ENCODE data around the gene ROR2. TPM values are rescaled to one million over a fixed set of nuclear protein-coding genes. Genes with fewer than 3 reads are reported as not detected.

The ROR2 gene
- total and polyA plus RNA-seq, 4 donors: 2.7 to 32.3 (median 9.2) TPM

GRCh38 chr9:91907484-91908292 is 42.3 kb downstream of the ROR2 start:
- 79 to 84% methylated on average over 8 of the region's 8 CpGs for WGBS, 2 donors
- peaks cover 0 to 7% (median 0%) of the 10 kb centered on the region in 4 donors for H3K36me3 ChIP-seq (ENCODE audit: control insufficient read depth in 4 of 4, insufficient read depth in 4 of 4, low read length in 4 of 4)
- no peak overlapping the region for H3K9ac ChIP-seq (ENCODE audit: insufficient read depth in 1 of 2, low read length in 2 of 2)
- no peak for ATAC-seq (ENCODE audit: insufficient read depth, low FRiP score)
- no peaks in the 10 kb centered on the region for H3K27me3 ChIP-seq (ENCODE audit: control insufficient read depth in 3 of 3, insufficient read depth in 3 of 3, low read length in 2 of 3)
- H3K4me3 ChIP-seq: no peak overlapping the region
- H3K4me1 ChIP-seq (ENCODE audit: control insufficient read depth in 5 of 5, insufficient read depth in 5 of 5, low read length in 5 of 5): peaks cover 0 to 52% (median 20%) of the 10 kb centered on the region in 5 donors
- peaks cover 0 to 2% (median 0%) of the 10 kb centered on the region in 4 donors for H3K9me3 ChIP-seq (ENCODE audit: control insufficient read depth in 4 of 4, insufficient read depth in 3 of 4, low read length in 3 of 4)
- TF ChIP-seq CTCF (IDR thresholded peaks at IDR 0.05; ENCODE audit: control extremely low read depth, extremely low read depth): no peak
- no peak for DNase-seq
- H3K27ac ChIP-seq (ENCODE audit: low read depth in 1 of 2, low read length in 1 of 2): no peak overlapping the region

GRCh38 chr9:91905991-91906469 is 44.0 kb downstream of the ROR2 start:
- H3K36me3 ChIP-seq (ENCODE audit: control insufficient read depth in 4 of 4, insufficient read depth in 4 of 4, low read length in 4 of 4): no peaks in the 10 kb centered on the region
- H3K27me3 ChIP-seq (ENCODE audit: control insufficient read depth in 3 of 3, insufficient read depth in 3 of 3, low read length in 2 of 3): no peaks in the 10 kb centered on the region
- no peak overlapping the region for H3K27ac ChIP-seq (ENCODE audit: low read depth in 1 of 2, low read length in 1 of 2)
- H3K4me1 ChIP-seq (ENCODE audit: control insufficient read depth in 5 of 5, insufficient read depth in 5 of 5, low read length in 5 of 5): peaks cover 0 to 69% (median 29%) of the 10 kb centered on the region in 5 donors
- peak overlapping the region in 1 of 2 donors; percentile 71 for H3K9ac ChIP-seq (ENCODE audit: insufficient read depth in 1 of 2, low read length in 2 of 2)
- ATAC-seq (ENCODE audit: insufficient read depth, low FRiP score) (no peak), DNase-seq (peak in 2 of 3 donors; percentile 46 to 56)
- WGBS, 2 donors: 14 to 25% methylated on average over 11 of the region's 11 CpGs
- H3K4me3 ChIP-seq: peak overlapping the region; percentile 16
- TF ChIP-seq CTCF (IDR thresholded peaks at IDR 0.05; ENCODE audit: control extremely low read depth, extremely low read depth): no peak
- peaks cover 0 to 2% (median 0%) of the 10 kb centered on the region in 4 donors for H3K9me3 ChIP-seq (ENCODE audit: control insufficient read depth in 4 of 4, insufficient read depth in 3 of 4, low read length in 3 of 4)

GRCh38 chr9:91905237-91905650 is 44.8 kb downstream of the ROR2 start:
- Histone ChIP-seq H3K36me3 (ENCODE audit: control insufficient read depth in 4 of 4, insufficient read depth in 4 of 4, low read length in 4 of 4) (no peaks in the 10 kb centered on the region), H3K4me1 (ENCODE audit: control insufficient read depth in 5 of 5, insufficient read depth in 5 of 5, low read length in 5 of 5) (peaks cover 0 to 77% (median 34%) of the 10 kb centered on the region in 5 donors), H3K27ac (ENCODE audit: low read depth in 1 of 2, low read length in 1 of 2) (no peak overlapping the region), H3K4me3 (no peak overlapping the region), H3K9me3 (ENCODE audit: control insufficient read depth in 4 of 4, insufficient read depth in 3 of 4, low read length in 3 of 4) (peaks cover 0 to 2% (median 0%) of the 10 kb centered on the region in 4 donors), H3K27me3 (ENCODE audit: control insufficient read depth in 3 of 3, insufficient read depth in 3 of 3, low read length in 2 of 3) (no peaks in the 10 kb centered on the region), H3K9ac (ENCODE audit: insufficient read depth in 1 of 2, low read length in 2 of 2) (peak overlapping the region in 1 of 2 donors; percentile 6)
- ATAC-seq (ENCODE audit: insufficient read depth, low FRiP score) (no peak), DNase-seq (no peak)
- WGBS, 2 donors: 88 to 93% methylated on average over 1 of the region's 1 CpG
- no peak for TF ChIP-seq CTCF (IDR thresholded peaks at IDR 0.05; ENCODE audit: control extremely low read depth, extremely low read depth)

Measured in lung (tissue), 12 donors.